ENCODE measurements around the gene SNTB2. TPM values are rescaled to one million over a fixed set of nuclear protein-coding genes. Genes with fewer than 3 reads are reported as not detected.

SNTB2 gene
- polyA plus RNA-seq, 1 of the 3 experiments (the other 2 are of a cell fraction): 13.0 TPM

GRCh38 chr16:69179328-69180010, 7.5 kb upstream of the SNTB2 start (continued):
- TF ChIP-seq SIN3A (IDR thresholded peaks at IDR 0.05; ENCODE audit: borderline replicate concordance, low read depth, low read length) (no peak), TEAD4 (IDR thresholded peaks at IDR 0.05; ENCODE audit: borderline replicate concordance, insufficient read depth) (peak; percentile 58; the same call in 1 of the 2 replicates), TAF1 (IDR thresholded peaks at IDR 0.05; ENCODE audit: borderline replicate concordance, low read depth, low read length) (no peak), MXI1 (IDR thresholded peaks at IDR 0.05; ENCODE audit: low read depth, low read length) (peak; percentile 63; the same call in 1 of the 2 replicates), GATA2 (CRISPR knock-in tag; IDR thresholded peaks at IDR 0.05) (peak; percentile 27; the same call in 1 of the 2 replicates), NFIC (IDR thresholded peaks at IDR 0.05; ENCODE audit: borderline replicate concordance) (peak; percentile 97), PBX3 (IDR thresholded peaks at IDR 0.05) (peak; percentile 88), JUND (IDR thresholded peaks at IDR 0.05) (peak; percentile 25), GABPA (IDR thresholded peaks at IDR 0.05; ENCODE audit: low read depth) (no peak), FOXM1 (IDR thresholded peaks at IDR 0.05; ENCODE audit: low read depth) (peak; percentile 0; the same call in 1 of the 2 replicates), EZH2phosphoT487 (IDR thresholded peaks at IDR 0.05; ENCODE audit: borderline replicate concordance, low read depth) (no peak), ELF1 (IDR thresholded peaks at IDR 0.05) (no peak)
- TF ChIP-seq, protein P1, sequence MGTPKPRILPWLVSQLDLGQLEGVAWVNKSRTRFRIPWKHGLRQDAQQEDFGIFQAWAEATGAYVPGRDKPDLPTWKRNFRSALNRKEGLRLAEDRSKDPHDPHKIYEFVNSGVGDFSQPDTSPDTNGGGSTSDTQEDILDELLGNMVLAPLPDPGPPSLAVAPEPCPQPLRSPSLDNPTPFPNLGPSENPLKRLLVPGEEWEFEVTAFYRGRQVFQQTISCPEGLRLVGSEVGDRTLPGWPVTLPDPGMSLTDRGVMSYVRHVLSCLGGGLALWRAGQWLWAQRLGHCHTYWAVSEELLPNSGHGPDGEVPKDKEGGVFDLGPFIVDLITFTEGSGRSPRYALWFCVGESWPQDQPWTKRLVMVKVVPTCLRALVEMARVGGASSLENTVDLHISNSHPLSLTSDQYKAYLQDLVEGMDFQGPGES (IDR thresholded peaks at IDR 0.05; ENCODE audit: low read depth, low read length): no peak
- TF ChIP-seq, protein P2, sequence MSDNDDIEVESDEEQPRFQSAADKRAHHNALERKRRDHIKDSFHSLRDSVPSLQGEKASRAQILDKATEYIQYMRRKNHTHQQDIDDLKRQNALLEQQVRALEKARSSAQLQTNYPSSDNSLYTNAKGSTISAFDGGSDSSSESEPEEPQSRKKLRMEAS (IDR thresholded peaks at IDR 0.05; ENCODE audit: low read depth): peak; percentile 60; the same call in 1 of the 2 replicates
- TF ChIP-seq, protein P3, sequence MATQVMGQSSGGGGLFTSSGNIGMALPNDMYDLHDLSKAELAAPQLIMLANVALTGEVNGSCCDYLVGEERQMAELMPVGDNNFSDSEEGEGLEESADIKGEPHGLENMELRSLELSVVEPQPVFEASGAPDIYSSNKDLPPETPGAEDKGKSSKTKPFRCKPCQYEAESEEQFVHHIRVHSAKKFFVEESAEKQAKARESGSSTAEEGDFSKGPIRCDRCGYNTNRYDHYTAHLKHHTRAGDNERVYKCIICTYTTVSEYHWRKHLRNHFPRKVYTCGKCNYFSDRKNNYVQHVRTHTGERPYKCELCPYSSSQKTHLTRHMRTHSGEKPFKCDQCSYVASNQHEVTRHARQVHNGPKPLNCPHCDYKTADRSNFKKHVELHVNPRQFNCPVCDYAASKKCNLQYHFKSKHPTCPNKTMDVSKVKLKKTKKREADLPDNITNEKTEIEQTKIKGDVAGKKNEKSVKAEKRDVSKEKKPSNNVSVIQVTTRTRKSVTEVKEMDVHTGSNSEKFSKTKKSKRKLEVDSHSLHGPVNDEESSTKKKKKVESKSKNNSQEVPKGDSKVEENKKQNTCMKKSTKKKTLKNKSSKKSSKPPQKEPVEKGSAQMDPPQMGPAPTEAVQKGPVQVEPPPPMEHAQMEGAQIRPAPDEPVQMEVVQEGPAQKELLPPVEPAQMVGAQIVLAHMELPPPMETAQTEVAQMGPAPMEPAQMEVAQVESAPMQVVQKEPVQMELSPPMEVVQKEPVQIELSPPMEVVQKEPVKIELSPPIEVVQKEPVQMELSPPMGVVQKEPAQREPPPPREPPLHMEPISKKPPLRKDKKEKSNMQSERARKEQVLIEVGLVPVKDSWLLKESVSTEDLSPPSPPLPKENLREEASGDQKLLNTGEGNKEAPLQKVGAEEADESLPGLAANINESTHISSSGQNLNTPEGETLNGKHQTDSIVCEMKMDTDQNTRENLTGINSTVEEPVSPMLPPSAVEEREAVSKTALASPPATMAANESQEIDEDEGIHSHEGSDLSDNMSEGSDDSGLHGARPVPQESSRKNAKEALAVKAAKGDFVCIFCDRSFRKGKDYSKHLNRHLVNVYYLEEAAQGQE (IDR thresholded peaks at IDR 0.05; ENCODE audit: low read depth, low read length): no peak

All from SK-N-SH (cell line).